ENCODE data around the gene RASGRF1. TPM values are rescaled to one million over a fixed set of nuclear protein-coding genes. Genes with fewer than 3 reads are reported as not detected.

The RASGRF1 gene
- total RNA-seq, 2 experiments from 2014 or later = not detected

GRCh38 chr15:79094611-79095021 is 4.0 kb upstream of the RASGRF1 start:
- Histone ChIP-seq H3K4me1 (ENCODE audit: insufficient read depth, low read length) (peaks cover 11% of the 10 kb centered on the region), H3K9me3 (ENCODE audit: control insufficient read depth in 1 of 2, insufficient read depth in 1 of 2, low read length in 2 of 2) (peaks cover 0 to 3% of the 10 kb centered on the region in 2 experiments), H3K36me3 (ENCODE audit: insufficient read depth, low read length) (no peaks in the 10 kb centered on the region), H3K27me3 (ENCODE audit: control insufficient read depth in 1 of 2, insufficient read depth in 2 of 2, low read length in 2 of 2) (peaks cover 43 to 54% of the 10 kb centered on the region in 2 experiments), H3K27ac (ENCODE audit: low read depth in 1 of 2, low read length in 2 of 2) (no peak overlapping the region), H3K4me3 (ENCODE audit: low read length) (no peak overlapping the region)
- ATAC-seq (ENCODE audit: poor library complexity) (no peak), DNase-seq (no peak)
- intact Hi-C loops (cut with DNase I, micrococcal nuclease) = no loop called here
- Mint-ChIP-seq H3K27me3 (peaks cover 67% of the 10 kb centered on the region), H3K36me3 (ENCODE audit: low read depth) (no peaks in the 10 kb centered on the region), H3K4me3 (no peak overlapping the region), H3K27ac (no peak overlapping the region), H3K9me3 (no peaks in the 10 kb centered on the region), H3K4me1 (ENCODE audit: low read depth) (no peaks in the 10 kb centered on the region)
- ChIA-PET POLR2A (no interaction called here), CTCF (no interaction called here)
- TF ChIP-seq CTCF (IDR thresholded peaks at IDR 0.05) = no peak

GRCh38 chr15:79093352-79093935 is 2.9 kb upstream of the RASGRF1 start:
- Mint-ChIP-seq H3K4me1 (ENCODE audit: low read depth) (no peaks in the 10 kb centered on the region), H3K27me3 (peaks cover 67% of the 10 kb centered on the region), H3K27ac (no peak overlapping the region), H3K36me3 (ENCODE audit: low read depth) (no peaks in the 10 kb centered on the region), H3K4me3 (no peak overlapping the region), H3K9me3 (no peaks in the 10 kb centered on the region)
- intact Hi-C loops (cut with DNase I, micrococcal nuclease) = no loop called here
- DNase-seq (no peak), ATAC-seq (ENCODE audit: poor library complexity) (no peak)
- no peak for TF ChIP-seq CTCF (IDR thresholded peaks at IDR 0.05)
- Histone ChIP-seq H3K9me3 (ENCODE audit: control insufficient read depth in 1 of 2, insufficient read depth in 1 of 2, low read length in 2 of 2) (peaks cover 0 to 3% of the 10 kb centered on the region in 2 experiments), H3K4me3 (ENCODE audit: low read length) (no peak overlapping the region), H3K27ac (ENCODE audit: low read depth in 1 of 2, low read length in 2 of 2) (no peak overlapping the region), H3K27me3 (ENCODE audit: control insufficient read depth in 1 of 2, insufficient read depth in 2 of 2, low read length in 2 of 2) (peaks cover 42 to 61% of the 10 kb centered on the region in 2 experiments), H3K36me3 (ENCODE audit: insufficient read depth, low read length) (no peaks in the 10 kb centered on the region), H3K4me1 (ENCODE audit: insufficient read depth, low read length) (peaks cover 11% of the 10 kb centered on the region)
- POLR2A ChIA-PET = no interaction called here
- CTCF ChIA-PET = no interaction called here

- CTCF ChIA-PET = no interaction called here
- POLR2A ChIA-PET = no interaction called here
- intact Hi-C loops (cut with DNase I, micrococcal nuclease) = no loop called here
- no peaks in the 10 kb centered on the region for H3K36me3 ChIP-seq (ENCODE audit: insufficient read depth, low read length)
- H3K4me3 ChIP-seq (ENCODE audit: low read length) = no peak overlapping the region
- H3K27me3 ChIP-seq (ENCODE audit: control insufficient read depth in 1 of 2, insufficient read depth in 2 of 2, low read length in 2 of 2) = peaks cover 45 to 66% of the 10 kb centered on the region in 2 experiments
- no peak for TF ChIP-seq CTCF (IDR thresholded peaks at IDR 0.05)
- Mint-ChIP-seq H3K4me1 (ENCODE audit: low read depth) (no peaks in the 10 kb centered on the region), H3K27me3 (peaks cover 69% of the 10 kb centered on the region), H3K4me3 (no peak overlapping the region), H3K36me3 (ENCODE audit: low read depth) (no peaks in the 10 kb centered on the region), H3K27ac (no peak overlapping the region), H3K9me3 (no peaks in the 10 kb centered on the region)
- DNase-seq (no peak), ATAC-seq (ENCODE audit: poor library complexity) (no peak)
- peaks cover 11% of the 10 kb centered on the region for H3K4me1 ChIP-seq (ENCODE audit: insufficient read depth, low read length)
- peaks cover 0 to 3% of the 10 kb centered on the region in 2 experiments for H3K9me3 ChIP-seq (ENCODE audit: control insufficient read depth in 1 of 2, insufficient read depth in 1 of 2, low read length in 2 of 2)
- no peak overlapping the region for H3K27ac ChIP-seq (ENCODE audit: low read depth in 1 of 2, low read length in 2 of 2)
Measured at GRCh38 chr15:79092382-79092781, 1.8 kb upstream of the RASGRF1 start.
